ENCODE results near the gene ANKMY1. TPM values are rescaled to one million over a fixed set of nuclear protein-coding genes. Genes with fewer than 3 reads are reported as not detected.

Gene ANKMY1
- total and polyA plus RNA-seq, 2 of the 13 experiments (the other 11 are each of a cell fraction or from before 2014, with no cell fraction given): 11.7 to 18.8 TPM

DNA sequence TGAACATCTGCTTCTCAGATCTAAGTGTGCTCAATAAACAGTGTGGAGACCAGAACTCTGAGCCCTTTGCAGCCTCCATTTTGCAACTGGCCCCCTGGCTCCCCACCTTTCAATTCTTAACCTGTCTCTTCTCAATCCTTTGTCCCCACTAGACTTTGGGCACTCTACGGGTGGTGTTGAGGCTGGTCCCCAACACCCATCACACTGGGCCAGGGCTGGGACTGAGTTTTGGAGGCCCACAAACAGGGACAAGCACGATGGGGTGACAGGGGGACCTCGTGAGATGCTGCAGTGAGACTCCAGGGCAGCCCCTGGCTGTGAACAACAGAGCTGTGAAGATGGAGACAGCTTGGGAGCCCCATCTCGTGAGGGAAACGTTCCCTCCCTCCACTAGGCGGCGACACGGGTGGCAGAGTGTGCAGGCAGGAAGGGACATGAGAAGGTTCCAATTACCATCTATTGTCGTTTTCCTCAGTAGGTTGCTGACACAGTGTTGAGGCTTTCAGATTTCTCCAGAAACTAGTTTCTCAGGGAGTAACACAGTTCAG lies 1.2 kb downstream of the ANKMY1 start (continued):
- TF ChIP-seq ZNF354B (CRISPR knock-in tag; IDR thresholded peaks at IDR 0.05): no peak
- TF ChIP-seq, protein P1, sequence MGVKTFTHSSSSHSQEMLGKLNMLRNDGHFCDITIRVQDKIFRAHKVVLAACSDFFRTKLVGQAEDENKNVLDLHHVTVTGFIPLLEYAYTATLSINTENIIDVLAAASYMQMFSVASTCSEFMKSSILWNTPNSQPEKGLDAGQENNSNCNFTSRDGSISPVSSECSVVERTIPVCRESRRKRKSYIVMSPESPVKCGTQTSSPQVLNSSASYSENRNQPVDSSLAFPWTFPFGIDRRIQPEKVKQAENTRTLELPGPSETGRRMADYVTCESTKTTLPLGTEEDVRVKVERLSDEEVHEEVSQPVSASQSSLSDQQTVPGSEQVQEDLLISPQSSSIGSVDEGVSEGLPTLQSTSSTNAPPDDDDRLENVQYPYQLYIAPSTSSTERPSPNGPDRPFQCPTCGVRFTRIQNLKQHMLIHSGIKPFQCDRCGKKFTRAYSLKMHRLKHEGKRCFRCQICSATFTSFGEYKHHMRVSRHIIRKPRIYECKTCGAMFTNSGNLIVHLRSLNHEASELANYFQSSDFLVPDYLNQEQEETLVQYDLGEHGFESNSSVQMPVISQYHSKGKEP (CRISPR knock-in tag; IDR thresholded peaks at IDR 0.05): no peak
- TF ChIP-seq, protein P2, sequence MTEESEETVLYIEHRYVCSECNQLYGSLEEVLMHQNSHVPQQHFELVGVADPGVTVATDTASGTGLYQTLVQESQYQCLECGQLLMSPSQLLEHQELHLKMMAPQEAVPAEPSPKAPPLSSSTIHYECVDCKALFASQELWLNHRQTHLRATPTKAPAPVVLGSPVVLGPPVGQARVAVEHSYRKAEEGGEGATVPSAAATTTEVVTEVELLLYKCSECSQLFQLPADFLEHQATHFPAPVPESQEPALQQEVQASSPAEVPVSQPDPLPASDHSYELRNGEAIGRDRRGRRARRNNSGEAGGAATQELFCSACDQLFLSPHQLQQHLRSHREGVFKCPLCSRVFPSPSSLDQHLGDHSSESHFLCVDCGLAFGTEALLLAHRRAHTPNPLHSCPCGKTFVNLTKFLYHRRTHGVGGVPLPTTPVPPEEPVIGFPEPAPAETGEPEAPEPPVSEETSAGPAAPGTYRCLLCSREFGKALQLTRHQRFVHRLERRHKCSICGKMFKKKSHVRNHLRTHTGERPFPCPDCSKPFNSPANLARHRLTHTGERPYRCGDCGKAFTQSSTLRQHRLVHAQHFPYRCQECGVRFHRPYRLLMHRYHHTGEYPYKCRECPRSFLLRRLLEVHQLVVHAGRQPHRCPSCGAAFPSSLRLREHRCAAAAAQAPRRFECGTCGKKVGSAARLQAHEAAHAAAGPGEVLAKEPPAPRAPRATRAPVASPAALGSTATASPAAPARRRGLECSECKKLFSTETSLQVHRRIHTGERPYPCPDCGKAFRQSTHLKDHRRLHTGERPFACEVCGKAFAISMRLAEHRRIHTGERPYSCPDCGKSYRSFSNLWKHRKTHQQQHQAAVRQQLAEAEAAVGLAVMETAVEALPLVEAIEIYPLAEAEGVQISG (CRISPR knock-in tag; IDR thresholded peaks at IDR 0.05): peak; percentile 87
- no peak for TF ChIP-seq ZNF160 (CRISPR knock-in tag; IDR thresholded peaks at IDR 0.05)
- no peak for TF ChIP-seq SMARCC2 (IDR thresholded peaks at IDR 0.05)
- peak; percentile 50 for TF ChIP-seq STAG1 (CRISPR knock-in tag; IDR thresholded peaks at IDR 0.05)
- no peak for TF ChIP-seq CC2D1A (CRISPR knock-in tag; IDR thresholded peaks at IDR 0.05)
- TF ChIP-seq SPEN (CRISPR knock-in tag; IDR thresholded peaks at IDR 0.05; ENCODE audit: low read depth): no peak
- no peak for TF ChIP-seq ZFY (CRISPR knock-in tag; IDR thresholded peaks at IDR 0.05)
- no peak for TF ChIP-seq POLR2G (IDR thresholded peaks at IDR 0.05; ENCODE audit: low read depth, low read length)
- TF ChIP-seq PAF1 (CRISPR knock-in tag; IDR thresholded peaks at IDR 0.05): no peak
- TF ChIP-seq MYNN (CRISPR knock-in tag; IDR thresholded peaks at IDR 0.05; ENCODE audit: low read depth): no peak
- TF ChIP-seq, protein P3, sequence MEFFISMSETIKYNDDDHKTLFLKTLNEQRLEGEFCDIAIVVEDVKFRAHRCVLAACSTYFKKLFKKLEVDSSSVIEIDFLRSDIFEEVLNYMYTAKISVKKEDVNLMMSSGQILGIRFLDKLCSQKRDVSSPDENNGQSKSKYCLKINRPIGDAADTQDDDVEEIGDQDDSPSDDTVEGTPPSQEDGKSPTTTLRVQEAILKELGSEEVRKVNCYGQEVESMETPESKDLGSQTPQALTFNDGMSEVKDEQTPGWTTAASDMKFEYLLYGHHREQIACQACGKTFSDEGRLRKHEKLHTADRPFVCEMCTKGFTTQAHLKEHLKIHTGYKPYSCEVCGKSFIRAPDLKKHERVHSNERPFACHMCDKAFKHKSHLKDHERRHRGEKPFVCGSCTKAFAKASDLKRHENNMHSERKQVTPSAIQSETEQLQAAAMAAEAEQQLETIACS (CRISPR knock-in tag; IDR thresholded peaks at IDR 0.05): no peak
- no peak for TF ChIP-seq PHF5A (CRISPR knock-in tag; IDR thresholded peaks at IDR 0.05; ENCODE audit: low read depth, unreplicated experiment)
- TF ChIP-seq ZFP1 (CRISPR knock-in tag; IDR thresholded peaks at IDR 0.05): no peak
- TF ChIP-seq, protein P4, sequence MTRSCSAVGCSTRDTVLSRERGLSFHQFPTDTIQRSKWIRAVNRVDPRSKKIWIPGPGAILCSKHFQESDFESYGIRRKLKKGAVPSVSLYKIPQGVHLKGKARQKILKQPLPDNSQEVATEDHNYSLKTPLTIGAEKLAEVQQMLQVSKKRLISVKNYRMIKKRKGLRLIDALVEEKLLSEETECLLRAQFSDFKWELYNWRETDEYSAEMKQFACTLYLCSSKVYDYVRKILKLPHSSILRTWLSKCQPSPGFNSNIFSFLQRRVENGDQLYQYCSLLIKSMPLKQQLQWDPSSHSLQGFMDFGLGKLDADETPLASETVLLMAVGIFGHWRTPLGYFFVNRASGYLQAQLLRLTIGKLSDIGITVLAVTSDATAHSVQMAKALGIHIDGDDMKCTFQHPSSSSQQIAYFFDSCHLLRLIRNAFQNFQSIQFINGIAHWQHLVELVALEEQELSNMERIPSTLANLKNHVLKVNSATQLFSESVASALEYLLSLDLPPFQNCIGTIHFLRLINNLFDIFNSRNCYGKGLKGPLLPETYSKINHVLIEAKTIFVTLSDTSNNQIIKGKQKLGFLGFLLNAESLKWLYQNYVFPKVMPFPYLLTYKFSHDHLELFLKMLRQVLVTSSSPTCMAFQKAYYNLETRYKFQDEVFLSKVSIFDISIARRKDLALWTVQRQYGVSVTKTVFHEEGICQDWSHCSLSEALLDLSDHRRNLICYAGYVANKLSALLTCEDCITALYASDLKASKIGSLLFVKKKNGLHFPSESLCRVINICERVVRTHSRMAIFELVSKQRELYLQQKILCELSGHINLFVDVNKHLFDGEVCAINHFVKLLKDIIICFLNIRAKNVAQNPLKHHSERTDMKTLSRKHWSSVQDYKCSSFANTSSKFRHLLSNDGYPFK (CRISPR knock-in tag; IDR thresholded peaks at IDR 0.05; ENCODE audit: borderline replicate concordance): 0 out of 2 replicates have a peak, but pooled peaks have one; percentile 20
- TF ChIP-seq KDM1A (CRISPR knock-in tag; IDR thresholded peaks at IDR 0.05): no peak
- no peak for TF ChIP-seq SNRNP70 (IDR thresholded peaks at IDR 0.05; ENCODE audit: low read depth, low read length)
- no peak for TF ChIP-seq HMGA1 (CRISPR knock-in tag; conservative IDR thresholded peaks at IDR 0.05)
- TF ChIP-seq, protein P5, sequence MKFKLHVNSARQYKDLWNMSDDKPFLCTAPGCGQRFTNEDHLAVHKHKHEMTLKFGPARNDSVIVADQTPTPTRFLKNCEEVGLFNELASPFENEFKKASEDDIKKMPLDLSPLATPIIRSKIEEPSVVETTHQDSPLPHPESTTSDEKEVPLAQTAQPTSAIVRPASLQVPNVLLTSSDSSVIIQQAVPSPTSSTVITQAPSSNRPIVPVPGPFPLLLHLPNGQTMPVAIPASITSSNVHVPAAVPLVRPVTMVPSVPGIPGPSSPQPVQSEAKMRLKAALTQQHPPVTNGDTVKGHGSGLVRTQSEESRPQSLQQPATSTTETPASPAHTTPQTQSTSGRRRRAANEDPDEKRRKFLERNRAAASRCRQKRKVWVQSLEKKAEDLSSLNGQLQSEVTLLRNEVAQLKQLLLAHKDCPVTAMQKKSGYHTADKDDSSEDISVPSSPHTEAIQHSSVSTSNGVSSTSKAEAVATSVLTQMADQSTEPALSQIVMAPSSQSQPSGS (CRISPR knock-in tag; IDR thresholded peaks at IDR 0.05): no peak

Data from HepG2 (cell line).